Liver (tissue), 9 donors: ENCODE data around the gene ADCY7. TPM values are rescaled to one million over a fixed set of nuclear protein-coding genes. Genes with fewer than 3 reads are reported as not detected.
A peak's percentile ranks its signal among the peaks of the same experiment; 100 is the strongest.
"Not testable (repeated sequence)": the region's sequence is repeated elsewhere in the genome, so short reads cannot be mapped to it uniquely, and the experiment has no call there.

Source experiments
- DNase-seq: peaks from one replicate; pipeline ENCODE4 v3.0.0-alpha.2; 2017; ENCODE audit warnings: low spot score
- H3K27ac ChIP-seq, 2 donors: one replicate each; pipeline ENCODE4 v1.7.0; 2013; ENCODE audit warnings: inconsistent platforms in 2 of 2, low read length in 2 of 2, control low read depth in 1 of 2, low read depth in 1 of 2, mild to moderate bottlenecking in 1 of 2
- H3K27me3 ChIP-seq, 4 donors: one replicate each; pipeline versions ENCODE4 v1.6.1 to v1.7.0; 2013; ENCODE audit warnings: low read length in 3 of 4, inconsistent platforms in 1 of 4, mild to moderate bottlenecking in 1 of 4, moderate library complexity in 1 of 4; ENCODE audit not compliant: control insufficient read depth in 4 of 4, insufficient read depth in 4 of 4
- H3K36me3 ChIP-seq, 4 donors: one replicate each; pipeline versions ENCODE4 v1.6.1 to v1.7.0; 2013; ENCODE audit warnings: low read length in 3 of 4, mild to moderate bottlenecking in 3 of 4, low read depth in 1 of 4, moderate library complexity in 1 of 4; ENCODE audit not compliant: control insufficient read depth in 4 of 4, insufficient read depth in 3 of 4
- H3K4me1 ChIP-seq, 4 donors: one replicate each; pipeline versions ENCODE4 v1.6.1 to v1.7.0; 2013; ENCODE audit warnings: low read length in 3 of 4, mild to moderate bottlenecking in 3 of 4, moderate library complexity in 1 of 4; ENCODE audit not compliant: control insufficient read depth in 4 of 4, insufficient read depth in 4 of 4
- H3K4me3 ChIP-seq, 3 donors: one replicate each; pipeline versions ENCODE4 v1.6.1 to v1.7.0; 2013; ENCODE audit warnings: low read length in 3 of 3, control low read depth in 1 of 3, low read depth in 1 of 3, mild to moderate bottlenecking in 1 of 3
- H3K9ac ChIP-seq, 2 donors: one replicate each; pipeline ENCODE4 v1.7.0; 2013; ENCODE audit warnings: low read length in 2 of 2, mild to moderate bottlenecking in 2 of 2, moderate library complexity in 2 of 2, control low read depth in 1 of 2, low read depth in 1 of 2
- H3K9me3 ChIP-seq, 4 donors: one replicate each; pipeline versions ENCODE4 v1.6.1 to v1.7.0; 2013; ENCODE audit warnings: low read length in 3 of 4; ENCODE audit not compliant: control insufficient read depth in 4 of 4
- FOXA2 ChIP-seq: IDR thresholded peaks from 2 replicates; pipeline ENCODE4 v1.6.1; 2016; ENCODE audit warnings: antibody characterized with exemption
- NR2F2 ChIP-seq: IDR thresholded peaks from 2 replicates; pipeline ENCODE4 v1.6.1; 2016; ENCODE audit warnings: antibody characterized with exemption
- RXRA ChIP-seq, 2 donors: IDR thresholded peaks; 2 replicates each; pipeline ENCODE4 v1.6.1; 2017 to 2018; ENCODE audit warnings: antibody characterized with exemption in 2 of 2, mild to moderate bottlenecking in 1 of 2
- WGBS: extraction: QIAGEN DNeasy Blood & Tissue Kit; methylation state at CpG from one replicate; pipeline ENCODE4 v1.1.7; 2013; 5-methylcytosine and 5-hydroxymethylcytosine counted together
- polyA plus RNA-seq, 2 donors: library from polyadenylated mRNA; stranded (reverse) in 1 of 2; unstranded in 1 of 2; fragments of 200-250 nt in 1 of 2; fragments of >200 nt in 1 of 2; fragmentation: Nextera tagmentation in 1 of 2; extraction: Ambion mirVana in 1 of 2; gene quantifications; one replicate each; pipeline versions ENCODE4 v1.2.1 to v1.2.3, GENCODE V29; 2013 to 2015
- total RNA-seq, 2 donors: library from RNA; depleted of rRNA; stranded (reverse); fragments of >200 nt; gene quantifications; one replicate each; pipeline ENCODE4 v1.2.3, GENCODE V29; 2014
- TF ChIP-seq, protein P1 (sequence below): fragments of 150-350 bp; IDR thresholded peaks from 2 replicates; pipeline ENCODE4 v1.5.1; 2017; ENCODE audit warnings: improper control_type of control experiment, low read depth, low read length; ENCODE audit not compliant: missing input control
- TF ChIP-seq, protein P2 (sequence below): IDR thresholded peaks from 2 replicates; pipeline ENCODE4 v1.6.1; 2016; ENCODE audit warnings: antibody characterized with exemption
- TF ChIP-seq, protein P3 (sequence below): IDR thresholded peaks from 2 replicates; pipeline ENCODE4 v1.6.1; 2016; ENCODE audit warnings: antibody characterized with exemption, mild to moderate bottlenecking
- donor health status: healthy.
- donor health status: healthy.
- donor health status: healthy.
- donor health status: healthy.
- donor health status: healthy.

Gene ADCY7
- total and polyA plus RNA-seq, 4 donors: 1.8 to 43.9 (median 7.4) TPM

DNA sequence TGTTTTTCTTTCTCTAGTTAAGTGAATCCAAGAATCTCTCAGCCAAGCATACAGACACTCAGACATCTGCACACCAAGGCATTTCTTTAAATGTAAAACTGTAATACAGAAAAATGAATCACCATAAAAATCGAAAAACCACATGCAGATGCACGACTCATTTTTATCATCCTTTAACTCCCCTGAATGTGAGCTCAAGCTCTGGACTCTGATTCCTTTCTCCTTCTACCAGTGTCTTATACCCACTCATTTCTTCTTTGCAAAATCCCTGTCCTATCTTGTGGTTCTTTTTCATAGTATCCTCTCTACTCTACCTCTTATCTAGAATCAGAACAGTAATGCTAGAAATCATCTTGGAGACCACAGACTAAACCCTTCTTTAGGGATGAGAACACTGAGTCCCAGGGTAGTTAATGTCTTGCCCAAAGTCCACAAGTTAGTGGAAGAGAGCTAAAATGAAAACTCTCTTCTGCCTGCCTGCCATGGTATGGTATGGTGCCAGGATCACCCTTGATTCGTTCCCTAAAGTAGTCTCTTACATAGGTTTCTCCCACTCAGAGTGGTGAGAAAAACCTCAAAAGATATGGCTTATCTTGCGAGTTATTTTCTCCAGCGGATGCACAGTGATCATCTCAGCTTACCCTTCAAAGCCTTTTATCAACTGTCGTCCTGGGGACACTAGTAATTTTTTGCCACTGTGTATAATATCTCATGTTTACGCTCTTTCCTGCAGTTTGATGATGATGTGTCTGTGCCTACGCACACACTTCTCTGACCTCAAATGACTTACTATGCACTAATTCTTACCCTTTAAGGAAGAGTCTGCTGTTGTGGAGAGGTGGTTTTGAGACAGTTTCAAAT lies 72.2 kb downstream of the ADCY7 start (continued):
- TF ChIP-seq, protein P1, sequence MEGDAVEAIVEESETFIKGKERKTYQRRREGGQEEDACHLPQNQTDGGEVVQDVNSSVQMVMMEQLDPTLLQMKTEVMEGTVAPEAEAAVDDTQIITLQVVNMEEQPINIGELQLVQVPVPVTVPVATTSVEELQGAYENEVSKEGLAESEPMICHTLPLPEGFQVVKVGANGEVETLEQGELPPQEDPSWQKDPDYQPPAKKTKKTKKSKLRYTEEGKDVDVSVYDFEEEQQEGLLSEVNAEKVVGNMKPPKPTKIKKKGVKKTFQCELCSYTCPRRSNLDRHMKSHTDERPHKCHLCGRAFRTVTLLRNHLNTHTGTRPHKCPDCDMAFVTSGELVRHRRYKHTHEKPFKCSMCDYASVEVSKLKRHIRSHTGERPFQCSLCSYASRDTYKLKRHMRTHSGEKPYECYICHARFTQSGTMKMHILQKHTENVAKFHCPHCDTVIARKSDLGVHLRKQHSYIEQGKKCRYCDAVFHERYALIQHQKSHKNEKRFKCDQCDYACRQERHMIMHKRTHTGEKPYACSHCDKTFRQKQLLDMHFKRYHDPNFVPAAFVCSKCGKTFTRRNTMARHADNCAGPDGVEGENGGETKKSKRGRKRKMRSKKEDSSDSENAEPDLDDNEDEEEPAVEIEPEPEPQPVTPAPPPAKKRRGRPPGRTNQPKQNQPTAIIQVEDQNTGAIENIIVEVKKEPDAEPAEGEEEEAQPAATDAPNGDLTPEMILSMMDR: no peak
- TF ChIP-seq, protein P2, sequence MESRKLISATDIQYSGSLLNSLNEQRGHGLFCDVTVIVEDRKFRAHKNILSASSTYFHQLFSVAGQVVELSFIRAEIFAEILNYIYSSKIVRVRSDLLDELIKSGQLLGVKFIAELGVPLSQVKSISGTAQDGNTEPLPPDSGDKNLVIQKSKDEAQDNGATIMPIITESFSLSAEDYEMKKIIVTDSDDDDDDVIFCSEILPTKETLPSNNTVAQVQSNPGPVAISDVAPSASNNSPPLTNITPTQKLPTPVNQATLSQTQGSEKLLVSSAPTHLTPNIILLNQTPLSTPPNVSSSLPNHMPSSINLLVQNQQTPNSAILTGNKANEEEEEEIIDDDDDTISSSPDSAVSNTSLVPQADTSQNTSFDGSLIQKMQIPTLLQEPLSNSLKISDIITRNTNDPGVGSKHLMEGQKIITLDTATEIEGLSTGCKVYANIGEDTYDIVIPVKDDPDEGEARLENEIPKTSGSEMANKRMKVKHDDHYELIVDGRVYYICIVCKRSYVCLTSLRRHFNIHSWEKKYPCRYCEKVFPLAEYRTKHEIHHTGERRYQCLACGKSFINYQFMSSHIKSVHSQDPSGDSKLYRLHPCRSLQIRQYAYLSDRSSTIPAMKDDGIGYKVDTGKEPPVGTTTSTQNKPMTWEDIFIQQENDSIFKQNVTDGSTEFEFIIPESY: no peak

DNA sequence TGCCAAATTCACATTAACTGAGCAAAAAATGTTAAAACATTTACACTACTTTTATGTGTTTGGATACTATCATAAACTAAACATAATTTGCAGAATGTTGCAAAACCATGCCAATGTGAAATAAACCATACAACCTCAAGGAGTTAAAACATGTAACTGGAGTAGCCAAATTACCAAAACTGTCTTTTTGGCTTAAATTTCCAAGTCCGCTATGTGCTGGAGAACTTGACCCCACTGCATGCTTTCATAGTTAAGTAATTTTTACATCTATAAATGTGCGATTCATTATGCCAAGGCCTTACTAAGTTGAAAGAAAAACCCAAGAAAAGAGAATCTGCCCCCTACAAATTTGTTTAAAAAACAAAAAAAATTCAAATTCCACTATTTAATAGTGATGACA lies 74.2 kb downstream of the ADCY7 start:
- 86% methylated on average over 2 of the region's 2 CpGs for WGBS
- H3K27ac ChIP-seq: peak overlapping the region in 1 of 2 donors; percentile 28
- DNase-seq: no peak

DNA sequence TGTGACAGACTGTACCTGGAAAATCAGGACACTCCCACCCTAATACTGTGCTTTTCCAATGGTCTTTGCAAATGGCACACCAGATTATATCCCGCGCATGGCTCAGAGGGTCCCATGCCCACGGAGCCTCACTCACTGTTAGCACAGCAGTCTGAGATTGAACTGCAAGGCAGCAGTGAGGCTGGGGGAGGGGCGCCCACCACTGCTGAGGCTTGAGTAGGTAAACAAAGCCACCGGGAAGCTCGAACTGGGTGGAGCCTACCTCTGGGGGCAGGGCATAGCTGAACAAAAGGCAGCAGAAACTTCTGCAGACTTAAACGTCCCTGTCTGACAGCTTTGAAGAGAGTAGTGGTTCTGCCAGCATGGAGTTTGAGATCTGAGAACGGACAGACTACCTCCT lies 77.2 kb downstream of the ADCY7 start:
- not testable (repeated sequence) for H3K9ac ChIP-seq, H3K9me3 ChIP-seq, DNase-seq, H3K4me1 ChIP-seq, H3K4me3 ChIP-seq, H3K27ac ChIP-seq, H3K27me3 ChIP-seq
- WGBS: 87% methylated on average over 8 of the region's 8 CpGs
- H3K36me3 ChIP-seq: peaks cover 2 to 16% (median 12%) of the 10 kb centered on the region in 4 donors

More for the DNA sequence above, 74.2 kb downstream of the ADCY7 start:
- H3K4me1 ChIP-seq: peaks cover 0 to 3% (median 0%) of the 10 kb centered on the region in 4 donors
- no peaks in the 10 kb centered on the region for H3K9me3 ChIP-seq
- H3K27me3 ChIP-seq: no peaks in the 10 kb centered on the region
- no peak overlapping the region for H3K9ac ChIP-seq
- TF ChIP-seq, protein P3, sequence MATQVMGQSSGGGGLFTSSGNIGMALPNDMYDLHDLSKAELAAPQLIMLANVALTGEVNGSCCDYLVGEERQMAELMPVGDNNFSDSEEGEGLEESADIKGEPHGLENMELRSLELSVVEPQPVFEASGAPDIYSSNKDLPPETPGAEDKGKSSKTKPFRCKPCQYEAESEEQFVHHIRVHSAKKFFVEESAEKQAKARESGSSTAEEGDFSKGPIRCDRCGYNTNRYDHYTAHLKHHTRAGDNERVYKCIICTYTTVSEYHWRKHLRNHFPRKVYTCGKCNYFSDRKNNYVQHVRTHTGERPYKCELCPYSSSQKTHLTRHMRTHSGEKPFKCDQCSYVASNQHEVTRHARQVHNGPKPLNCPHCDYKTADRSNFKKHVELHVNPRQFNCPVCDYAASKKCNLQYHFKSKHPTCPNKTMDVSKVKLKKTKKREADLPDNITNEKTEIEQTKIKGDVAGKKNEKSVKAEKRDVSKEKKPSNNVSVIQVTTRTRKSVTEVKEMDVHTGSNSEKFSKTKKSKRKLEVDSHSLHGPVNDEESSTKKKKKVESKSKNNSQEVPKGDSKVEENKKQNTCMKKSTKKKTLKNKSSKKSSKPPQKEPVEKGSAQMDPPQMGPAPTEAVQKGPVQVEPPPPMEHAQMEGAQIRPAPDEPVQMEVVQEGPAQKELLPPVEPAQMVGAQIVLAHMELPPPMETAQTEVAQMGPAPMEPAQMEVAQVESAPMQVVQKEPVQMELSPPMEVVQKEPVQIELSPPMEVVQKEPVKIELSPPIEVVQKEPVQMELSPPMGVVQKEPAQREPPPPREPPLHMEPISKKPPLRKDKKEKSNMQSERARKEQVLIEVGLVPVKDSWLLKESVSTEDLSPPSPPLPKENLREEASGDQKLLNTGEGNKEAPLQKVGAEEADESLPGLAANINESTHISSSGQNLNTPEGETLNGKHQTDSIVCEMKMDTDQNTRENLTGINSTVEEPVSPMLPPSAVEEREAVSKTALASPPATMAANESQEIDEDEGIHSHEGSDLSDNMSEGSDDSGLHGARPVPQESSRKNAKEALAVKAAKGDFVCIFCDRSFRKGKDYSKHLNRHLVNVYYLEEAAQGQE: no peak
- TF ChIP-seq NR2F2 (peak; percentile 29), FOXA2 (no peak), RXRA (IDR thresholded peaks at IDR 0.05) (no peak)
- H3K4me3 ChIP-seq: no peak overlapping the region
- peaks cover 2 to 20% (median 15%) of the 10 kb centered on the region in 4 donors for H3K36me3 ChIP-seq

DNA sequence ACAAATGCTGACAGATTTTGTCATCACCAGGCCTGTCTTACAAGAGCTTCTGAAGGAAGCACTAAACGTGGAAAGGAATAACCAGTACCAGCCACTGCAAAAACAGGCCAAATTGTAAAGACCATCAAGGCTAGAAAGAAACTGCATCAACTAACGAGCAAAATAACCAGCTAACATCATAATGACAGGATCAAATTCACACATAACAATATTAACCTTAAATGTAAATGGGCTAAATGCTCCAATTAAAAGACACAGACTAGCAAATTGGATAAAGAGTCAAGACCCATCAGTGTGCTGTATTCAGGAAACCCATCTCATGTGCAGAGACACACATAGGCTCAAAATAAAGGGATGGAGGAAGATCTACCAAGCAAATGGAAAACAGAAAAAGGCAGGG lies 78.9 kb downstream of the ADCY7 start:
- not testable (repeated sequence) for H3K9me3 ChIP-seq, H3K27ac ChIP-seq, H3K4me3 ChIP-seq, H3K27me3 ChIP-seq, DNase-seq, H3K9ac ChIP-seq, H3K4me1 ChIP-seq
- H3K36me3 ChIP-seq: peaks cover 2 to 13% (median 10%) of the 10 kb centered on the region in 4 donors
- WGBS: 96% methylated on average over 2 of the region's 2 CpGs
